ENCODE data around the gene KDSR.

KDSR gene

GRCh38 chr18:63283305-63284094, 83.5 kb downstream of the KDSR start:
- no peak for DNase-seq (ENCODE audit: low read depth)

GRCh38 chr18:63282793-63283192, 84.2 kb downstream of the KDSR start:
- no peak for DNase-seq (ENCODE audit: low read depth)

Data from non-pigmented ciliary epithelial cell (primary cell).